ENCODE measurements around the gene ANKDD1A.

- TF ChIP-seq CTCF (IDR thresholded peaks at IDR 0.05) (no peak), POLR2AphosphoS5 (IDR thresholded peaks at IDR 0.05; ENCODE audit: insufficient read depth in 1 of 2, low read depth in 1 of 2) (no peak)
These were observed 35.5 kb downstream of the ANKDD1A start for GRCh38 chr15:64947211-64947610.

All from vagina (tissue), 2 donors.